Cardiac fibroblast (primary cell): ENCODE data around the gene ITGB8.
A peak's percentile ranks its signal among the peaks of the same experiment; 100 is the strongest.

Experiments
- DNase-seq, 2 donors: peaks; one replicate each; pipeline versions ENCODE4 v3.0.0 to v3.0.0-alpha.2; 2010; ENCODE audit warnings: low read depth in 2 of 2
- H3K4me3 ChIP-seq, 2 donors: replicated peaks in 1 of 2; 1 replicate in 1 of 2; 2 replicates in 1 of 2; pipeline ENCODE4 v1.5.1; 2011; ENCODE audit warnings: low read depth in 2 of 2, low read length in 2 of 2, mild to moderate bottlenecking in 2 of 2, moderate library complexity in 1 of 2
- CTCF ChIP-seq: IDR thresholded peaks from one replicate; pipeline ENCODE4 v1.5.1; 2011; ENCODE audit warnings: low read depth, mild to moderate bottlenecking, low read length, inconsistent platforms

ITGB8 gene

GRCh38 chr7:20316706-20317105 lies 14.0 kb upstream of the ITGB8 start:
- no peak overlapping the region for H3K4me3 ChIP-seq
- no peak for DNase-seq
- no peak for TF ChIP-seq CTCF

DNA sequence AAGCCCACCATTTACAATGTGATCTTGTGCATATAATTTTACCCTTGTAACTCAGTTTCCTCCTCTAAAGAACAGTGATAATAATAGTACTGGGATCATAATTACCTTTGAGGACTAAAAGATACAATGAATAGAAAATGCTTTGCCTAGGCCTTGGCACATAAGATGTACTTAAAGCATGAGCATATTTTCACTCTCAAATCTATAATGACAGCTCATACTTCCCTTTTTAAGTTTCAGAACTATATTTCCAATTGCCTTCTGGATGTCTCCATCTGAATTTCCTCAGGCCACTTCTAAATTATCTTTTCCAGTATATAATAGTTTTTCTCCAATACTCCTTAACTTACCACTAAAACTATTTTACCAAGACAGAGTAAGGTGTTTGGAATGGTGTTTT lies 13.3 kb upstream of the ITGB8 start:
- H3K4me3 ChIP-seq = no peak overlapping the region
- no peak for TF ChIP-seq CTCF
- DNase-seq = no peak

- no peak for TF ChIP-seq CTCF
Observed at GRCh38 chr7:20318933-20319332, 11.8 kb upstream of the ITGB8 start.

DNA sequence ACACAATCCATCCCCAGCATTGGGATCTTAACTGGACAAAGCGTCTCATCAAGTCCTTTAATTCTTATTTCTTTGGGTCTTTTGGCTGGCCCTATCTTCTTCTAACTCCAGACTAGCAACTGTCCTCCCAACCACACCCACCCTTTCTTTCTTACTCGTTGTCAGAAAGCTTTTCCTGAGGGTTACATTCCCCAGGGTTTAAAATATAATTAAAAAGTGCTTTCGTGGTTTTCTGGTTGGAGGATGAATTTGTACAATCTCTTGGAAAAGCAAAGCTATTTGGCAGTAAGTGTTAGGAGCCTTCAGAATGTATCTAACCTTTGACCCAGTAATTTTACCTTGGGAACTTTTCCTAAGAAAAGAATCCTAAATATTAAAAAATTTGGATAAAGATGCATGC lies 10.4 kb upstream of the ITGB8 start:
- no peak overlapping the region for H3K4me3 ChIP-seq
- no peak for TF ChIP-seq CTCF
- DNase-seq = no peak

More at GRCh38 chr7:20318933-20319332, 11.8 kb upstream of the ITGB8 start:
- no peak for DNase-seq
- H3K4me3 ChIP-seq = no peak overlapping the region

GRCh38 chr7:20320786-20321185 lies 9.9 kb upstream of the ITGB8 start:
- H3K4me3 ChIP-seq = no peak overlapping the region
- DNase-seq = no peak
- no peak for TF ChIP-seq CTCF

- H3K4me3 ChIP-seq = no peak overlapping the region
- no peak for DNase-seq
- no peak for TF ChIP-seq CTCF
Observed at GRCh38 chr7:20323595-20323994, 7.1 kb upstream of the ITGB8 start.

- no peak overlapping the region for H3K4me3 ChIP-seq
- DNase-seq = peak in 1 of 2 donors; percentile 32
- TF ChIP-seq CTCF = no peak
Observed at GRCh38 chr7:20326342-20326741, 4.4 kb upstream of the ITGB8 start.
